ENCODE results near the gene MIS18A.
"Not testable (repeated sequence)": the region's sequence is repeated elsewhere in the genome, so short reads cannot be mapped to it uniquely, and the experiment has no call there.

MIS18A gene

GRCh38 chr21:32303385-32303784 lies 24.5 kb upstream of the MIS18A start:
- no peak for DNase-seq

GRCh38 chr21:32302560-32302959 lies 23.7 kb upstream of the MIS18A start:
- no peak for DNase-seq

- no peak for DNase-seq
Observed at GRCh38 chr21:32301596-32301995, 22.7 kb upstream of the MIS18A start.

- DNase-seq, result no peak
Observed at GRCh38 chr21:32300117-32300681, 21.4 kb upstream of the MIS18A start.

GRCh38 chr21:32299695-32300094 lies 20.8 kb upstream of the MIS18A start:
- no peak for DNase-seq

GRCh38 chr21:32298658-32299081 lies 19.8 kb upstream of the MIS18A start, which contains the start of gene MRAP:
TSS of gene MRAP (plus strand) at chr21:32298855. CDS start at chr21:32298972, 117 bp downstream.
- DNase-seq, result no peak

- DNase-seq, result no peak
Observed at GRCh38 chr21:32298148-32298559, 19.3 kb upstream of the MIS18A start.

GRCh38 chr21:32297449-32297848 lies 18.6 kb upstream of the MIS18A start:
- DNase-seq, result no peak

- DNase-seq, result no peak
Observed at GRCh38 chr21:32285476-32285875, 6.6 kb upstream of the MIS18A start.

GRCh38 chr21:32282992-32283391 lies 4.1 kb upstream of the MIS18A start:
- DNase-seq, result peak in 1 of 3 donors; percentile 11

GRCh38 chr21:32281531-32281930 lies 2.7 kb upstream of the MIS18A start:
- no peak for DNase-seq

- DNase-seq, result no peak
Observed at GRCh38 chr21:32279377-32279680, 480 bp upstream of the MIS18A start.

- DNase-seq, result peak; percentile 18 to 28 (median 24)
Observed at GRCh38 chr21:32278103-32278502, 746 bp downstream of the MIS18A start.

- no peak for DNase-seq
Observed at GRCh38 chr21:32276671-32277070, 2.2 kb downstream of the MIS18A start.

- no peak for DNase-seq
Observed at GRCh38 chr21:32270748-32271147, 8.1 kb downstream of the MIS18A start.

- not testable (repeated sequence) for DNase-seq
Observed at GRCh38 chr21:32265321-32265720, 13.5 kb downstream of the MIS18A start.

GRCh38 chr21:32261929-32262328 lies 16.9 kb downstream of the MIS18A start:
- DNase-seq, result no peak

- DNase-seq, result no peak
Observed at GRCh38 chr21:32260130-32260529, 18.7 kb downstream of the MIS18A start.

GRCh38 chr21:32258786-32259048 lies 20.1 kb downstream of the MIS18A start:
- DNase-seq, result not testable (repeated sequence)

GRCh38 chr21:32257962-32258785 lies 20.7 kb downstream of the MIS18A start:
- peak; percentile 69 to 73 (median 69) for DNase-seq

- DNase-seq, result no peak
Observed at GRCh38 chr21:32256873-32257620, 21.8 kb downstream of the MIS18A start.

- no peak for DNase-seq
Observed at GRCh38 chr21:32256251-32256650, 22.6 kb downstream of the MIS18A start.

GRCh38 chr21:32253215-32253641 lies 25.6 kb downstream of the MIS18A start:
- no peak for DNase-seq

- no peak for DNase-seq
Observed at GRCh38 chr21:32252136-32252535, 26.7 kb downstream of the MIS18A start.
